ENCODE results near the gene A1CF. TPM values are rescaled to one million over a fixed set of nuclear protein-coding genes. Genes with fewer than 3 reads are reported as not detected.
"Not testable (repeated sequence)": the region's sequence is repeated elsewhere in the genome, so short reads cannot be mapped to it uniquely, and the experiment has no call there.

The A1CF gene
- total and polyA plus RNA-seq, 9 donors = 0.12 to 0.15 TPM; not detected in 7

GRCh38 chr10:50766774-50767513, 118.5 kb downstream of the A1CF start:
- H3K36me3 ChIP-seq; H3K9me3 ChIP-seq; H3K27ac ChIP-seq; H3K27me3 ChIP-seq; H3K4me3 ChIP-seq; H3K4me1 ChIP-seq (ENCODE audit: insufficient read depth); intact Hi-C loops (cut with DNase I); DNase-seq: not testable (repeated sequence)
- 85 to 89% (median 89%) methylated on average over 4 to 5 of the region's 5 CpGs for WGBS, 3 donors

Other genes with a start within 250 kb of the A1CF start
- 1 to 10 TPM; 1.6 to 7.0 (median 3.6) TPM for gene ASAH2B, start 145.7 kb downstream of the A1CF start, total RNA-seq
- 1 to 10 TPM; 2.2 to 3.4 TPM for gene ASAH2B, start 145.7 kb downstream of the A1CF start, polyA plus RNA-seq
- gene PRKG1, start 188.9 kb upstream of the A1CF start, total RNA-seq = 10 to 100 TPM in 6 of 7 donors, 1 to 10 TPM in 1; 8.4 to 21.1 (median 16.6) TPM
- gene PRKG1, start 188.9 kb upstream of the A1CF start, polyA plus RNA-seq = 10 to 100 TPM in 1 of 2 donors, 1 to 10 TPM in 1; 2.8 to 10.4 TPM

Measured in ovary (tissue), 9 donors.